ENCODE data around the gene MAD1L1.

MAD1L1 gene

GRCh38 chr7:1898628-1899185, 334.0 kb downstream of the MAD1L1 start:
- DNase-seq = no peak

DNA sequence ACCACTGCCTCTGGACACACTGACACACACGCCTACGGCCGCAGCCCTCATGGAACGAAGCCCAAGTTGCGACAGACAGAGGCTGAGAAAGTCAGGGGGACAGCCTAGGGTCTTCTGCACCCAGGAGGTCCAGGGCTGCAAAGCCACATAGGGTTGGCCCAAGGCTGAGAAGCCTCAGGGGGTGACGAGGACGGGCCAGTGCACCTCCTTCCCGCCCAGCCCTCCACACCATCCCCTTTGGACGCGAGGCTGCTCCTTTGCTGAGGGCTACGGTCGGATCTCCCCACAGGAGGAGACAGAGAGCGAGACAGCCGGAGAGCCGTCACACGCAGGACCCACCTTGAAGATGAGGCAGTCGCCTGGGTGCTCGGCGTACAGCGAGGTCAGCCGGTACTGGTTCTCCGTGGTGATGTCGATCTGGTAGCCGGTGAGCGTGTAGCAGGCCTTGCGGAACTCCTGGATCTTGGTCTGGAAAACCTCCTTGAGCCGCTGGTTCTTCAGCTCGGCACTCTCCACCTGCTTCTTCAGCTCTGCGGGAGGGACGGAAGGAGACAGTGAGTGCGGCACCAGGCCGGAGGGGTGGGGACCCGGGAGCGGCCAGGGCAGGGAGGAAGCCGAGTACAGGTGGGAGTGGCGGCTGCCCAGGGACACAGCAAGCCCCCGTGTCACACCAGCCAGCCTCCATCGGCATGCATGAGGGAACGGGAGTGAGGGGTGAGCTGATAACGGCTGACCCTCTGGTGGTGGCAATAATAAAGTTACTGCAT, 334.7 kb downstream of the MAD1L1 start:
- no peak for DNase-seq

- no peak for DNase-seq
These were observed 335.5 kb downstream of the MAD1L1 start for GRCh38 chr7:1897076-1897860.

- DNase-seq = no peak
These were observed 336.9 kb downstream of the MAD1L1 start for GRCh38 chr7:1895664-1896515.

GRCh38 chr7:1894906-1895663, 337.7 kb downstream of the MAD1L1 start:
- DNase-seq = no peak

DNA sequence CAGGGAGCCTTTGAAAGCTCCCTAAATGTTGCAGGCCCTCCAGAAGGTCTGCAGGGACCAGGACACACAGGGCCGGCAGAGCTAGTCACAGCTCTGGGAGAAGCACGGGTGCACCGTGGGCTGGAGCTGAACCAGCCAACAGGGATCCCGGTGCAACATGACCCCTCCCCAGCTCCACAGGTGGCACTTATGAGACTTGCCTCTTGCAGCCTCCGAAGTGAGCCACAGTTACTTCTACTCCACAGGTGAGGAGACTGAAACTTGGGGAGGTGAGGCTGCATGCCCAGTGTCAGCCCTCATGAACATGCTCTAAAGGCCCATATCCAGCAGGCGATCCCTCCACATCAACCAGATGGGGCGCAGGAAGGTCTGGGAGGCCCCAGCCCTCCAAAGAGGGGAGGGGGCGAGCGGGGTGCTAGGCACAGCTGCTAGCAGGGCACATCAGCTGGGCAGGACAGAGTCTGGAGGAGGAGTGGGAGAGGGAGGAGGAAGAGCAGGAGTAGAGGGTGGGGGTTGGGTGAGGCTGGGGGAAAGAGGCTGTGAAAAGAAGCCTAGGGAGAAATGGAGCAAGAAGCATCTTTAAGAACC, 338.3 kb downstream of the MAD1L1 start:
- no peak for DNase-seq

- no peak for DNase-seq
These were observed 339.3 kb downstream of the MAD1L1 start for GRCh38 chr7:1893451-1893850.

DNA sequence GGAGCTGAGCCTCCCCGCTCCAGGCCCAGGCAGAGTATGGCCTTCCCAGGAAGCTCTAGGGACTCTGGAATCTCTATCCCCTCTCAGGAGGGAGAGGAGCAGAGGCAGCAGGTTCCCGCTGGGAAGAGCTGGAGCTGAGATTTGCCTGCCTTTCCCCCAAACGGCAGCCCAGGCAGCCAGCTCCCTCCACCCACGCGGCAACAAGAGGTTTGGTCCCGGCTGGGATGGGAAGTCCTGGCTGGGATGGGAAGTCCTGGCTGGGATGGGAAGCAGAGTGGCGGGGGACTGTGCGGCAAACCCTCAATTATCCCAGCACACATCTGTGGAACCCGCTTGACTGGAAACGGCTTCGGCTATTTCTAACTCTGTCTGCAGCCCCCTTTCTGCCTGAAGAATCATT, 339.7 kb downstream of the MAD1L1 start:
- no peak for DNase-seq

GRCh38 chr7:1892011-1892965, 340.5 kb downstream of the MAD1L1 start:
- DNase-seq = no peak

- no peak for DNase-seq
These were observed 342.2 kb downstream of the MAD1L1 start for GRCh38 chr7:1890289-1891235.

DNA sequence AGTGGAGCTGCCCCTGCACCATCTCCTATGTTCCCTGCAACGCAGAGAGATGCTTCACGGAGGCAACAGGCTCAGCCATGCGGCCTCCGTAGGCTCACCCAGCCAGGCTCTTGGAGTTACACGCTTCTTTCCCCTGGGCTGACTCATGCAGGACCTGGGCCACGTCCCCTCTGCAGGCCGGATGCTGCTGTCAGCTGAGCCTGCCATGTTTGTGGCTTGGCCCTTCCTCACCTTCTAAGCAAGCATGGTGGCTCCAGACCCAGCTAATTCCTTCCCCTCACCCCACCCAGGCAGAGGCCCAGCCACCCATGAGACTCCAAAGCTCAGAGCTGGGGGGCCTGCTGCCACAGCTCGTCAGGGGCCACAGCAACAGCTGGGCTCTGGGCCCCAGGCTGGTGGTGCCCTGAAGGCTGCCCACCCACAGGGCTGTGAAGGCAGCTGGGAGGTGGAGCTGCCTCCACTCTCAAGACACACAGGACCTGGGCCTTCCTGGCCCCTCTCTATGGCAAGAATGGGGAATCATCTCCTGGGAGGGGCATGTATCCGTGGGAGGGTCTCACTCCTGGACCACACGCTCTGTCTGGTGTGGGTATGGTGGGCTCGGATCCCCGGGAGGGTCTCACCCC, 343.1 kb downstream of the MAD1L1 start:
- DNase-seq = no peak

GRCh38 chr7:1889091-1889490, 343.7 kb downstream of the MAD1L1 start:
- DNase-seq = no peak

DNA sequence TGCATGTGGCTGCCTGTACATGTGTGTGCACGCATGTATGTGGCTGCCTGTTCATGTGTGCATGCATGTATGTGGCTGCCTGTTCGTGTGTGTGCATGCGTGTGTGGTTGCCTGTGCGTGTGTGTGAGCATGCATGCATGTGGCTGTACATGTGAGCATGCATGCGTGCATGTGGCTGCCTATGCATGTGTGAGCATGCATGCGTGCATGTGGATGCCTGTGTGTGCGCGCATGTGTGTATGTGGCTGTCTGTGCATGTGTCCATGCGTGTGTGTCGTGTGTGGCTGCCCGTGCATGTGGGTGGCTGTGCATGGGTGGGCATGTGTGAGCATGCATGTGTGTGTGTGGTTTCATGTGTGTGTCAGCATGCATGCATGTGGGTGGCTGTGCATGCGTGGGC, 344.3 kb downstream of the MAD1L1 start:
- no peak for DNase-seq

- no peak for DNase-seq
These were observed 345.5 kb downstream of the MAD1L1 start for GRCh38 chr7:1887251-1887650.

DNA sequence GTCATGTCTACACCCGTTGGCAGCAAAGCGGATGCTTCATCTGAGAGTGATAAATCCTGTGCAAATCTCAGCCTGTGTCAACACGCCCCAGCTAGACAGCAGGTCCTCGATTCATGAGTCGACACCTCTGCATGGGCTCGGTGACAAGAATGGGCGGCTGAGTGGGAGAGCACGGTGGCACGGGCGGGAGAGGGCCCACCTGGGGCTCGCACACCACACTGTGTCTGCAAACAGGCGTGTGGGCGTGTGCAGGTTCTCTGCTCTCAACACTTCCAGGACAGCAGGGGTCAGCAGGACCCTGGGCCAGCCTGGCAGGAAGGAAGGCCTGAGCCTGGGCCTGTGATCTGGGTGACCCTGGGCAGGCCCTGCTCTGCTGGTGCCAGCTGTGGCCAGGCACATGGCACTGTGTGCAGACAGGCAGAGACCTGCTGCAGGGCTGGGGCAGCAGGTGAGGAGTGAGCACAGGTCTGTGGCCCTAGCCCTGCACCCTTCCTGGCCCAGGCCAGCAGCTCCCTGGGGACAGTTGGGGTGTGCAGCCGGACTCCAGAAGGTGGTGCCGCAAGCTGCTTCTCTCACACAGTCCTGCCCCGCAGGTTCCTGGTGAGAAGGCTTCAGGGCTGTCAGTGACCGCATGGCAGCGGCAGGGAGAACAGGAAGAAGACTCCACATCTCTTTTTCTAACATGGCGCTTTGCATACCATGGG, 346.2 kb downstream of the MAD1L1 start:
- DNase-seq = no peak

DNA sequence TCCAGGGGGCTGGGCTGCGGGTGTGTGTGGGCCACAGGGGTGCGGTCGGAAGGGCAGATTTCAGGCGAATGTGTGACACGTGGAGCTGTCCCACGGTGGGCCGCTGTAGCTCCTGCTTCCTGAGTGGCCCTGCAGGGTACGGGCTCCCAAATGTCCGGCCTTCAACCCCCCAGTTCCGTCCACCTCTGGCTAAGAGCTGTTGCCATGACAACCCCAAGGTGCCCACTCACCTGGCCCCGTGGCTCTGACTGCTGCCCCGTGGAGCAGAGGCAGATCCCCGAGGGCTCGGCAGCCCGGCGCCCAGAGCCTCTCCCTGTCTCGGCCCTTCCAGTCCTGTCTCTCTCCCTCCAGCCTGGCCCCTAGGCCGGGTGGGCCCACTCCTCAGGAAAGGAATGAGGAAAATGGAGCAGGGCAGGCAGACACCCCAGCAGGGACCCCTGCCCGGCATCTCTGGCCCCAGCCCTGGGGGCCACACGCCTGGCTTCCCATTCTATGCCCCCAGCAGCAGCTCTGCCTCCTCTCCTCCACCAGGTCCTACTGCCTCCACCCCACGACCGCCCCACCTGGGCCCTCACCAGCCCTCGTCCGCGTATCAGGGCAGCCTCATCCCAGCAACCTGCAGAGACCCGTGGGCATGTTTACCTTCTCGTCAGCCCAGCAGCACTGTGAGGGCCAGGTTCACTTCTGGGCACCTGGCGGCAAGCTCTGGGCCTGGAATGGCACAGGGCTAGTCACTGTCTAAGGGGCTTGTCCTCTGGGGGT, 347.1 kb downstream of the MAD1L1 start:
- DNase-seq = no peak

DNA sequence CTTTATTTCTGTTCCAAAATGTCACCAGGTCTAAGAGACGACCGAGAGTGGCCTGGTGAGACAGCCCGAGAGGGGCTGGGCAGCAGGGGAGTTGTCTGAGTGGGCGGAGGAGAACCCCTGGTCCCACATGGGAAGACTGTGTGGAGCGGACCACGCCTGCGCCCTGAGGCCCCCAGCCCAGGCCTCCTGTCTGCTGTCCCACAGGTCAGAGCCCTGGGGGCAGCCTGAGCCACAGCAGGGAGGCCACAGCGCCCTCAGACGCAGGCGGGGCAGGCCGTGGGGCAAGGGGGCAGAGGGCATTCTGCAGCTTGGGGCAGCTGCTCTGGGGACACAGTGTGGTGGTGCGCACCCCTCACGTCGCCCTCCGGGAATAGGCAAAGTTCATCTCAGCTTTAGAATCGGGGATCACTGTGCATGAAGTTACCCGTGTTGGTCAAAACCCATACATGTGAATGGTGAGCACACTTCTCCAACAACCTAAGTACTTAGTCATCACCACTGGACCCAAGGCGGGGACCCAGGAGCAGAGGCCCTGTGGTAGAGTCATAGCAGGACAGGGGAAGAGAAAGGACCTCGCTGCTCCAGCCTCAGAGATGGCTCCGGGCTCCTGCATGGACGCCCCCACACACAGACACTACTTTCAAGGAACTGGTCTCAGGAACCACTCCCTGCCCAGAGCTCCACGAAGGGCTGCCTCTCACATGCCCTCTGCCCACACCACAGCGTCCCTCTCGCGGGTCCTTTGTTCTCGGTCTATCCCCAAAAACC, 348.0 kb downstream of the MAD1L1 start:
- no peak for DNase-seq

Measured in activated CD4-positive, alpha-beta T cell treated with anti-CD3 and anti-CD28 coated beads, Interleukin-2, Interleukin-6, amounts not matched to agents 100 ng/mL and 50 ng/mL, durations not matched to agents 16 hours and 8 hours (primary cell).